CD14-positive monocyte (primary cell): ENCODE results near the gene PMF1. TPM values are rescaled to one million over a fixed set of nuclear protein-coding genes. Genes with fewer than 3 reads are reported as not detected.

ENCODE experiments used
- DNase-seq, 3 donors: peaks; one replicate each; pipeline ENCODE4 v3.0.0-alpha.2; 2011 to 2022
- H2AFZ ChIP-seq: 2 replicates; pipeline ENCODE4 v1.6.0; 2012; ENCODE audit warnings: mild to moderate bottlenecking, low read depth, low read length, inconsistent platforms; ENCODE audit not compliant: insufficient read depth, poor library complexity, severe bottlenecking
- H3K27ac ChIP-seq, 2 donors: 1 replicate in 1 of 2; 2 replicates in 1 of 2; pipeline ENCODE4 v1.5.1; 2012 to 2013; ENCODE audit warnings: low read length in 2 of 2, control low read depth in 1 of 2, inconsistent platforms in 1 of 2, low read depth in 1 of 2, mild to moderate bottlenecking in 1 of 2
- H3K27me3 ChIP-seq, 2 donors: one replicate each; pipeline versions ENCODE4 v1.6.0 to v1.6.1; 2011 to 2013; ENCODE audit warnings: low read length in 2 of 2; ENCODE audit not compliant: control insufficient read depth in 2 of 2, insufficient read depth in 2 of 2
- H3K36me3 ChIP-seq, 2 donors: replicated peaks in 1 of 2; 1 replicate in 1 of 2; 2 replicates in 1 of 2; pipeline versions ENCODE4 v1.5.1 to v1.6.1; 2012 to 2013; ENCODE audit warnings: low read length in 2 of 2, control low read depth in 1 of 2, inconsistent platforms in 1 of 2, mild to moderate bottlenecking in 1 of 2; ENCODE audit not compliant: insufficient read depth in 2 of 2, control insufficient read depth in 1 of 2
- H3K4me1 ChIP-seq, 2 donors: 1 replicate in 1 of 2; 2 replicates in 1 of 2; pipeline versions ENCODE4 v1.5.1 to v1.6.1; 2012 to 2013; ENCODE audit warnings: low read length in 2 of 2, control low read depth in 1 of 2, inconsistent platforms in 1 of 2, mild to moderate bottlenecking in 1 of 2, moderate library complexity in 1 of 2; ENCODE audit not compliant: insufficient read depth in 2 of 2, control insufficient read depth in 1 of 2
- H3K4me2 ChIP-seq: replicated peaks from 2 replicates; pipeline ENCODE3; 2012; ENCODE audit warnings: low read length, moderate library complexity, mild to moderate bottlenecking; ENCODE audit not compliant: poor library complexity, severe bottlenecking; ENCODE audit errors: extremely low read depth
- H3K4me3 ChIP-seq, 3 experiments: fragments of 200-600 bp in 1 of 3; sonication (generic) in 1 of 3; replicated peaks in 1 of 3; 1 replicate in 2 of 3; 2 replicates in 1 of 3; pipeline ENCODE4 v1.5.1; 2011 to 2013; ENCODE audit warnings: low read length in 3 of 3, mild to moderate bottlenecking in 3 of 3, control low read depth in 2 of 3, low read depth in 2 of 3, inconsistent platforms in 1 of 3, moderate library complexity in 1 of 3
- H3K79me2 ChIP-seq: 2 replicates; pipeline ENCODE4 v1.6.0; 2012; ENCODE audit warnings: mild to moderate bottlenecking, control low read depth, inconsistent platforms, low read length, moderate library complexity; ENCODE audit not compliant: insufficient read depth
- H3K9ac ChIP-seq: 2 replicates; pipeline ENCODE4 v1.6.0; 2017; ENCODE audit warnings: low read length, mild to moderate bottlenecking; ENCODE audit not compliant: insufficient read depth, poor library complexity, severe bottlenecking
- H3K9me3 ChIP-seq, 2 donors: replicated peaks in 1 of 2; 1 replicate in 1 of 2; 2 replicates in 1 of 2; pipeline versions ENCODE4 v1.5.1 to v1.6.1; 2012 to 2013; ENCODE audit warnings: low read length in 2 of 2, control low read depth in 1 of 2; ENCODE audit not compliant: control insufficient read depth in 1 of 2, insufficient read depth in 1 of 2
- H4K20me1 ChIP-seq: 2 replicates; pipeline ENCODE4 v1.6.0; 2012; ENCODE audit warnings: mild to moderate bottlenecking, low read length, control low read depth, moderate library complexity; ENCODE audit not compliant: insufficient read depth
- H3K27ac Mint-ChIP-seq, 7 donors: one replicate each; pipeline ENCODE4 v1.8.0; 2020; ENCODE audit warnings: mild to moderate bottlenecking in 7 of 7, mixed read lengths in 7 of 7, moderate library complexity in 6 of 7, inconsistent platforms in 2 of 7
- H3K27me3 Mint-ChIP-seq, 3 donors: one replicate each; pipeline ENCODE4 v1.8.0; 2021 to 2022; ENCODE audit warnings: low read depth in 3 of 3, mild to moderate bottlenecking in 3 of 3, mixed read lengths in 3 of 3, moderate library complexity in 3 of 3, inconsistent platforms in 1 of 3
- H3K36me3 Mint-ChIP-seq, 2 donors: one replicate each; pipeline ENCODE4 v1.8.0; 2020; ENCODE audit warnings: mixed read lengths in 2 of 2, inconsistent platforms in 1 of 2, mild to moderate bottlenecking in 1 of 2
- H3K4me1 Mint-ChIP-seq: one replicate; pipeline ENCODE4 v1.8.0; 2020; ENCODE audit warnings: mild to moderate bottlenecking, mixed read lengths
- H3K4me3 Mint-ChIP-seq, 2 donors: one replicate each; pipeline ENCODE4 v1.8.0; 2020; ENCODE audit warnings: mild to moderate bottlenecking in 2 of 2, mixed read lengths in 2 of 2, moderate library complexity in 1 of 2
- H3K9me3 Mint-ChIP-seq, 7 donors: one replicate each; pipeline ENCODE4 v1.8.0; 2020 to 2022; ENCODE audit warnings: mixed read lengths in 7 of 7, mild to moderate bottlenecking in 6 of 7, moderate library complexity in 6 of 7, inconsistent platforms in 2 of 7
- CTCF ChIP-seq: fragments of 200-600 bp; IDR thresholded peaks from one replicate; pipeline ENCODE4 v1.8.0; 2022; ENCODE audit warnings: antibody characterized with exemption, mild to moderate bottlenecking
- WGBS: methylation state at CpG from one replicate; pipeline ENCODE4 v1.1.5; 2013; ENCODE audit warnings: missing lambda C conversion rate; ENCODE audit not compliant: insufficient coverage; 5-methylcytosine and 5-hydroxymethylcytosine counted together
- intact Hi-C, 2 donors: fragments of 100-400 bp; cut with micrococcal nuclease; formaldehyde crosslinking; loops; one replicate each; pipeline versions ENCODE4 v1.15.0 to v1.15.1; 2023
- polyA plus RNA-seq, 3 donors: library from polyadenylated mRNA; depleted of rRNA in 1 of 3; unstranded in 2 of 3; stranded (reverse) in 1 of 3; fragments of 300-500 nt in 2 of 3; fragments of >200 nt in 1 of 3; fragmentation: Illumina TruSeq in 2 of 3; gene quantifications; 1 replicate in 2 of 3; 2 replicates in 1 of 3; pipeline ENCODE4 v1.2.3, GENCODE V29; 2012 to 2021

Gene PMF1
- polyA plus RNA-seq, 3 donors, result 83.7 to 90.4 (median 86.1) TPM

- Histone ChIP-seq H3K4me2 (no peak overlapping the region), H3K4me1 (peaks cover 21 to 27% of the 10 kb centered on the region in 2 donors), H3K36me3 (peaks cover 67 to 87% of the 10 kb centered on the region in 2 donors), H3K9ac (no peak overlapping the region), H3K27me3 (no peaks in the 10 kb centered on the region), H3K9me3 (no peaks in the 10 kb centered on the region), H3K27ac (no peak overlapping the region), H3K4me3 (no peak overlapping the region), H3K79me2 (peaks cover 77% of the 10 kb centered on the region), H2AFZ (no peak overlapping the region), H4K20me1 (peaks cover 49% of the 10 kb centered on the region)
- Mint-ChIP-seq H3K4me1 (peaks cover 16% of the 10 kb centered on the region), H3K36me3 (peaks cover 43 to 70% of the 10 kb centered on the region in 2 donors), H3K9me3 (no peaks in the 10 kb centered on the region), H3K27ac (peak overlapping the region in 1 of 7 donors; percentile 85), H3K4me3 (no peak overlapping the region), H3K27me3 (peaks cover 0 to 2% (median 0%) of the 10 kb centered on the region in 3 donors)
- DNase-seq, result no peak
- intact Hi-C loops, result no loop called here
- TF ChIP-seq CTCF, result no peak
Measured at GRCh38 chr1:156203331-156203730, 9.5 kb upstream of the PMF1 start.

GRCh38 chr1:156204686-156205085, 8.1 kb upstream of the PMF1 start:
- intact Hi-C loops, result no loop called here
- H3K27me3 Mint-ChIP-seq, result peaks cover 0 to 2% (median 0%) of the 10 kb centered on the region in 3 donors
- Histone ChIP-seq H3K36me3 (peaks cover 70 to 87% of the 10 kb centered on the region in 2 donors), H3K27ac (no peak overlapping the region), H3K4me3 (no peak overlapping the region), H2AFZ (no peak overlapping the region), H3K9me3 (no peaks in the 10 kb centered on the region), H3K4me1 (peaks cover 21 to 27% of the 10 kb centered on the region in 2 donors), H3K27me3 (no peaks in the 10 kb centered on the region), H3K79me2 (peaks cover 63% of the 10 kb centered on the region), H4K20me1 (peaks cover 36% of the 10 kb centered on the region), H3K9ac (no peak overlapping the region), H3K4me2 (no peak overlapping the region)
- H3K36me3 Mint-ChIP-seq, result peaks cover 51 to 73% of the 10 kb centered on the region in 2 donors
- H3K27ac Mint-ChIP-seq, result peak overlapping the region in 2 of 7 donors; percentile 21 to 32
- DNase-seq, result no peak
- H3K4me3 Mint-ChIP-seq, result no peak overlapping the region
- H3K9me3 Mint-ChIP-seq, result no peaks in the 10 kb centered on the region
- TF ChIP-seq CTCF, result no peak
- peaks cover 11% of the 10 kb centered on the region for H3K4me1 Mint-ChIP-seq
- 92% methylated on average over 2 of the region's 3 CpGs for WGBS
